GM21381 (cell line): ENCODE data around the gene ZDHHC24.

Source experiments
- ATAC-seq: cut with Tn5 transposase; IDR thresholded peaks from one replicate; pipeline ENCODE4 v1.9.1; 2021; ENCODE audit warnings: mild to moderate bottlenecking, moderate library complexity; ENCODE audit not compliant: unreplicated experiment

ZDHHC24 gene

GRCh38 chr11:66475349-66476172 is 70.3 kb downstream of the ZDHHC24 start:
- ATAC-seq: no peak

DNA sequence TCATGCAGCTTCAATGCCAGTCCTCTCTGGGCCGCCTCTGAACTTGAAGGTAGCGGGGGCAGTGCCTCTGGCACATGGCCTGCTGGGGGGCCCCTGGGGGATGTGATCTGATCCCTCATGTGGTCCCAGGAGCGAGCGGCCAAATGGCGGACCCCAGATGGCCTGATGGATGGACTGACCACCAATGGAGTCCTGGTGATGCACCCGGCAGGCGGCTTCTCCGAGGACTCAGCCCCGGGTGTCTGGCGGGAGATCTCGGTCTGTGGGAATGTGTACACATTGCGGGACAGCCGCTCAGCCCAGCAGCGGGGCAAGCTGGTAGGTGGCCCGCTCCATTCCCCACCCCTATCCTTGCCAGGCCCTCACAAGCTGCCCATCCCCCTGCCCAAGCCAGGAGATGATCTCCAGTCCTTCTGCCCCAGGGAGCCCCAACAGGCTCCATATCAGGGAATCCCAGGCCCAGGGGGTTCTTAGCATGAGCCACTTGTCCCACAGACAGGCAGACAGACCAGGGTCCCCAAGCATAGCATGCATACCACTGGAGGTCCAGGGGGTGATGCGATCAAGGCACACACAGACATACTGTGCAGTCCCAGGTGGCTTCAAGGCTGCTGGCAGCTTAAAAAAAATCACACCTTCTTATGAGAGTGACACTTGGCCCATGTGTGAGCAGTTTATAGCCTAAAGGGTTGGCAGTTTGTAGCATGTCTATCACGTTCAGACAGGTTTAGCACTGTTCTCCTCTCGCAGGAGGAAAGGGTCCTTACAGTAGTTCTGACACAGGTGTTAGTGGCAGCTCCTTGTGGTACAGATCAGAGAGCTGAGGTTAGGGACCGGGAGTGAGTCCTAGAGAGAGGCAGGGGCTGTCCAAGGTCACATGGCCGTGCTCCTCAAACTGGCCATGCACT is 72.0 kb downstream of the ZDHHC24 start:
- ATAC-seq: no peak

DNA sequence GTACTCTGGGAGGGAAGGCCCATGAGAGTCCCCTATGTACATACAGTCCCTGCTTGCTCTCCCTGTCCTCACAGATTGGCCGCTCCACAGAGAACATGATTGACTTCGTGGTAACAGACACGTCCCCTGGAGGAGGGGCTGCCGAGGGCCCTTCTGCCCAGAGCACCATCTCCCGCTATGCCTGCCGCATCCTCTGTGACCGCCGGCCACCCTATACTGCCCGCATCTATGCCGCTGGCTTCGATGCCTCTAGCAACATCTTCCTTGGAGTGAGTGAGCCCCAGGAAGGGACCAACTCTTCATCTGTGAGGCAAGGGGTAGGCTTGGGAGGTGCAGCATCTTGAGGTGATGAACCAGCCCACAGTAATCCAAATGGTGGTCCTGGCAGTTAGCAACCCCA is 72.7 kb downstream of the ZDHHC24 start:
- no peak for ATAC-seq

- ATAC-seq: no peak
These were observed 73.8 kb downstream of the ZDHHC24 start for GRCh38 chr11:66472054-66472453.

DNA sequence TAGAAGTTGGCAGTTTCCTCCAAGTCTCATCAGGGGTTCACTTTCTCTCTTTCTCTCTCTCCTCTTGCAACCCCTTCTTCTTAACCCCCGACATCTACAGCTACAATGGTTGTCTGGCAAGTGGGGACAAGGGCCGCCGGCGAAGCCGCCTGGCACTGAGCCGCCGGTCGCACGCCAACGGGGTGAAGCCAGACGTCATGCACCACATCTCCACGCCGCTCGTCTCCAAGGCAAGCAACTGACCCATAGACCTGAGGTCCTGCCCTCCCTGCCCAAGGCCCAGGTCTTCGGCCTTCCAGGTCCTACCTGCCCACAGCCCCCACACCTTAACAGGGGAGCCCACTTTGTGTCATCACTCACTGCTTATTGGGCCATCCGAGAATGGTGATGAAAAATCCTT is 74.7 kb downstream of the ZDHHC24 start:
- no peak for ATAC-seq
